ENCODE results near the gene CHRNA4. TPM values are rescaled to one million over a fixed set of nuclear protein-coding genes. Genes with fewer than 3 reads are reported as not detected.
A peak's percentile ranks its signal among the peaks of the same experiment; 100 is the strongest.

Gene CHRNA4
- total and polyA plus RNA-seq, 4 donors, result not detected

- no peak for ATAC-seq (ENCODE audit: low FRiP score)
- DNase-seq, result peak in 1 of 2 donors; percentile 17
- Histone ChIP-seq H3K9me3 (ENCODE audit: control insufficient read depth, low read length) (peaks cover 6% of the 10 kb centered on the region), H3K27ac (ENCODE audit: low read depth in 1 of 2, low read length in 2 of 2) (no peak overlapping the region), H3K27me3 (ENCODE audit: control insufficient read depth in 1 of 2, insufficient read depth in 2 of 2, low read length in 1 of 2) (no peaks in the 10 kb centered on the region), H3K4me1 (ENCODE audit: control insufficient read depth in 1 of 2, insufficient read depth in 2 of 2, low read length in 2 of 2) (no peaks in the 10 kb centered on the region), H3K4me3 (ENCODE audit: low read length in 2 of 2) (no peak overlapping the region), H3K36me3 (ENCODE audit: control insufficient read depth in 1 of 2, insufficient read depth in 2 of 2, low read length in 1 of 2) (no peaks in the 10 kb centered on the region)
- WGBS, 2 donors, result 75 to 80% methylated on average over 19 to 20 of the region's 20 CpGs
- intact Hi-C loops (cut with DNase I), result no loop called here
These were observed 33.0 kb downstream of the CHRNA4 start for GRCh38 chr20:63328026-63328700.

DNA sequence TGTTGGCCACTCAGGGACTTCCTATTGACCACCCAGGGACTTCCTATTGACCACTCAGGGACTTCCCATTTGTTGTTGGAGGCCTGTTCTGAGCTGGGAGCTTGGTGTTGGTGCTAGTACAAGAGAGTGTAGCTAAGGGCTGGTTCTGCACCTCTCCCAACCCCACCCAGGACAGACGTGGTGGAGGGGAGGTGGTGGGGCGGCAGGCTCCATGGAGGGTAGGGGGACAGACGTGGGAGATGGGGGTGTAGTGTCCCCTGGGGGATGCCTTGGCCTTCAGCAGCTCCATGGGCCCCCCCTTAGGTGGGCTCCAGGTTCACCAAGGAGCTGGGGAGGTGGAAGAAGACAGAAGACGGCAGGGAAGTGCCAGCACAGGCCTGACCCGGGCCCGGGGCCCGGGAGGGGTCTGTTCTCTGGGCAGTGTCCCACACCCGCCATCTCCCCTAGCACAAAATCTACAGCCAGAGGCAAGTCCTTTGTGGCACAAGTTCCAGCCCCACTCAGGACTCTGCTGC lies 33.9 kb downstream of the CHRNA4 start:
- Histone ChIP-seq H3K27ac (ENCODE audit: low read depth in 1 of 2, low read length in 2 of 2) (no peak overlapping the region), H3K27me3 (ENCODE audit: control insufficient read depth in 1 of 2, insufficient read depth in 2 of 2, low read length in 1 of 2) (no peaks in the 10 kb centered on the region), H3K36me3 (ENCODE audit: control insufficient read depth in 1 of 2, insufficient read depth in 2 of 2, low read length in 1 of 2) (no peaks in the 10 kb centered on the region), H3K4me1 (ENCODE audit: control insufficient read depth in 1 of 2, insufficient read depth in 2 of 2, low read length in 2 of 2) (no peaks in the 10 kb centered on the region), H3K4me3 (ENCODE audit: low read length in 2 of 2) (no peak overlapping the region), H3K9me3 (ENCODE audit: control insufficient read depth, low read length) (peaks cover 5% of the 10 kb centered on the region)
- WGBS, 2 donors, result 84 to 85% methylated on average over 7 to 8 of the region's 8 CpGs
- intact Hi-C loops (cut with DNase I), result no loop called here
- DNase-seq (peak in 1 of 2 donors; percentile 21), ATAC-seq (ENCODE audit: low FRiP score) (no peak)

DNA sequence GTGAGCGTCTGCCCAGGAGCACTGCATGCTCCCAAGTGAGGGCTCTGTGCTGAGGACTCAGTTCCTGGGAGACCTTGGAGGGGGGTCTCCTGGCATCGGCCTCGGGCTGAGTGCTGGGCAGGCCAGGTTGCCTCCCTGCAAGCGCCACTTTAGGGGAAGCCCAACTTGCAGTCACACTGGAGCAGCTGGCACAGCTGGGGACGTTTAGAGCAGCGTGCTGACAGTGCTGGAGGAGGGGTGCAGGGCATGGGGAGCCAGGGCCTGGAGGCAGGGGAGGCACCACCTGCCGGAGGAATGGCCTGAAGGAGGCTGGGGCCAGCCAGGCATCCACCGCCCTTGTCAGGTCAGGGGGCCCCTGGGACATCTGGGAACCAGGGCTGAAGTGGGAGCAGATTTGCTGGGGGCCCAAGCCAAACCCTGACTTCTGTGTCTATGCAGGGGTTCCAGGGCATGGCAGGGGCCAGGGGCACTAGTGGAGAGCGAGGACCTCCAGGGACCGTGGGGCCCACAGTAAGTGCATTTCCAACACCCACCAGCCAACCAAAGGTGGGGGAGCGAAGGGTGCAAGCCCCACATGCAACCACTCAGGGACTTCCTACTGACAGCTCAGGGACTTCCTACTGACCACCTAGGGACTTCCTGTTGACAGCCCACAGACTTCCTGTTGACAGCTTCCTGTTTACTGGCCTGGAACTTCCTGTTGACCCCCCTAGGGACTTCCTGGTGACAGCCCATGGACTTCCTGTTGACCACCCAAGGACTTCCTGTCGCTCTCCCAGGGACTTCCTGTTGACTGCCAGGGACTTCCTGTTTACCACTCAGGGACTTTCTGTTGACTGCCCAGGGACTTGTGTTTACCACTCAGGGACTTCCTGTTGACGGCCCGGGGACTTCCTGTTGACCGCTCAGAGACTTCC lies 34.6 kb downstream of the CHRNA4 start:
- no peaks in the 10 kb centered on the region for H3K36me3 ChIP-seq (ENCODE audit: control insufficient read depth in 1 of 2, insufficient read depth in 2 of 2, low read length in 1 of 2)
- no peak overlapping the region for H3K4me3 ChIP-seq (ENCODE audit: low read length in 2 of 2)
- H3K9me3 ChIP-seq (ENCODE audit: control insufficient read depth, low read length), result no peaks in the 10 kb centered on the region
- no peaks in the 10 kb centered on the region for H3K4me1 ChIP-seq (ENCODE audit: control insufficient read depth in 1 of 2, insufficient read depth in 2 of 2, low read length in 2 of 2)
- intact Hi-C loops (cut with DNase I), result no loop called here
- DNase-seq (peak in 1 of 2 donors; percentile 12), ATAC-seq (ENCODE audit: low FRiP score) (no peak)
- no peaks in the 10 kb centered on the region for H3K27me3 ChIP-seq (ENCODE audit: control insufficient read depth in 1 of 2, insufficient read depth in 2 of 2, low read length in 1 of 2)
- no peak overlapping the region for H3K27ac ChIP-seq (ENCODE audit: low read depth in 1 of 2, low read length in 2 of 2)
- WGBS, 2 donors, result 85% methylated on average over 15 of the region's 15 CpGs

- Histone ChIP-seq H3K27ac (ENCODE audit: low read depth in 1 of 2, low read length in 2 of 2) (no peak overlapping the region), H3K27me3 (ENCODE audit: control insufficient read depth in 1 of 2, insufficient read depth in 2 of 2, low read length in 1 of 2) (no peaks in the 10 kb centered on the region), H3K4me1 (ENCODE audit: control insufficient read depth in 1 of 2, insufficient read depth in 2 of 2, low read length in 2 of 2) (no peaks in the 10 kb centered on the region), H3K4me3 (ENCODE audit: low read length in 2 of 2) (no peak overlapping the region), H3K36me3 (ENCODE audit: control insufficient read depth in 1 of 2, insufficient read depth in 2 of 2, low read length in 1 of 2) (no peaks in the 10 kb centered on the region), H3K9me3 (ENCODE audit: control insufficient read depth, low read length) (no peaks in the 10 kb centered on the region)
- WGBS, 2 donors, result 78 to 82% methylated on average over 4 to 8 of the region's 8 CpGs
- ATAC-seq (ENCODE audit: low FRiP score) (no peak), DNase-seq (peak; percentile 34 to 62)
- intact Hi-C loops (cut with DNase I), result no loop called here
These were observed 35.4 kb downstream of the CHRNA4 start for GRCh38 chr20:63325554-63326313.

DNA sequence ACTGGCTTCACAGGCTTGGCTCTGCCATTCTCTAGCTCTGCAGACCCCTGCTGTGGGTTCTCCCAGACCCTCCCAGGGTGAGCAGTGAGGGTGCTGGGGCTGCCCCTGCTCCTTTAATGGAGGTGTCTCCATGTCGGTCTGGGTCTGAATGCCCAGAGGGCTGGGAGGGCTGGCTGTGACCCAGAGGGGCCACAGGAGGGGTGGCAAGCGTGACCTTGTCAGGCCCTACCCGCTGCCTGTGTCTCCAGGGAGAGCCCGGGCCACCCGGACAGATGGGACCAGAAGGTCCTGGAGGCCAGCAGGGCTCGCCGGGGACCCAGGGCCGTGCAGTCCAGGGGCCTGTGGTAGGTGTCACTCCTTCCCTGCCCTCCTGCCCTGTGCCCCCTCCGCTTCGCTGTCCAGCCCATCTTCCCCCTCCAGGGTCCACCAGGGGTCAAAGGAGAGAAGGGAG lies 36.1 kb downstream of the CHRNA4 start:
- ATAC-seq (ENCODE audit: low FRiP score), result no peak
- no peaks in the 10 kb centered on the region for H3K36me3 ChIP-seq (ENCODE audit: control insufficient read depth in 1 of 2, insufficient read depth in 2 of 2, low read length in 1 of 2)
- no peaks in the 10 kb centered on the region for H3K4me1 ChIP-seq (ENCODE audit: control insufficient read depth in 1 of 2, insufficient read depth in 2 of 2, low read length in 2 of 2)
- H3K27ac ChIP-seq (ENCODE audit: low read depth in 1 of 2, low read length in 2 of 2), result no peak overlapping the region
- WGBS, 2 donors, result 78 to 81% methylated on average over 7 to 10 of the region's 10 CpGs
- DNase-seq, result peak in 1 of 2 donors; percentile 34
- H3K27me3 ChIP-seq (ENCODE audit: control insufficient read depth in 1 of 2, insufficient read depth in 2 of 2, low read length in 1 of 2), result no peaks in the 10 kb centered on the region
- H3K9me3 ChIP-seq (ENCODE audit: control insufficient read depth, low read length), result no peaks in the 10 kb centered on the region
- H3K4me3 ChIP-seq (ENCODE audit: low read length in 2 of 2), result no peak overlapping the region
- intact Hi-C loops (cut with DNase I), result no loop called here

GRCh38 chr20:63323357-63323981 lies 37.7 kb downstream of the CHRNA4 start:
- Histone ChIP-seq H3K9me3 (ENCODE audit: control insufficient read depth, low read length) (no peaks in the 10 kb centered on the region), H3K4me3 (ENCODE audit: low read length in 2 of 2) (no peak overlapping the region), H3K36me3 (ENCODE audit: control insufficient read depth in 1 of 2, insufficient read depth in 2 of 2, low read length in 1 of 2) (no peaks in the 10 kb centered on the region), H3K27ac (ENCODE audit: low read depth in 1 of 2, low read length in 2 of 2) (no peak overlapping the region), H3K27me3 (ENCODE audit: control insufficient read depth in 1 of 2, insufficient read depth in 2 of 2, low read length in 1 of 2) (no peaks in the 10 kb centered on the region), H3K4me1 (ENCODE audit: control insufficient read depth in 1 of 2, insufficient read depth in 2 of 2, low read length in 2 of 2) (no peaks in the 10 kb centered on the region)
- 49 to 61% methylated on average over 18 of the region's 18 CpGs for WGBS, 2 donors
- intact Hi-C loops (cut with DNase I), result no loop called here
- DNase-seq, result no peak
- no peak for ATAC-seq (ENCODE audit: low FRiP score)

DNA sequence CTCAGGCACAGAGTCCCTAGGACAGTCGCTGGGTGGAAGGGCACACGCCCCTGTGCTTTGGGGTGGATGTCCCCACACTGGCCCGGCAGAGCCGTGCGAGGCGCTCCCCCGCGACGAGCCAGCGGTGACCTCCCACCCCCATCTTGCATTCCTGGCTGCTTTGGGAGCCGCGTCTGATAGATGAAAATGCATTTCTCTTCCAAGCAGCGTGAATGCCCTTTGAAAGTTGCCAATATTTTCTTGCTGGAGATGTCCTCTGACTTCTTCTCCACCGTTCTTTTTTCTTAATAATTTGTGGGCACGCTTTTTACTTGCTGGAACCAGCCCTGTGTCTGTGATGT lies 38.2 kb downstream of the CHRNA4 start:
- Histone ChIP-seq H3K36me3 (ENCODE audit: control insufficient read depth in 1 of 2, insufficient read depth in 2 of 2, low read length in 1 of 2) (no peaks in the 10 kb centered on the region), H3K27me3 (ENCODE audit: control insufficient read depth in 1 of 2, insufficient read depth in 2 of 2, low read length in 1 of 2) (no peaks in the 10 kb centered on the region), H3K4me3 (ENCODE audit: low read length in 2 of 2) (no peak overlapping the region), H3K27ac (ENCODE audit: low read depth in 1 of 2, low read length in 2 of 2) (no peak overlapping the region), H3K9me3 (ENCODE audit: control insufficient read depth, low read length) (no peaks in the 10 kb centered on the region), H3K4me1 (ENCODE audit: control insufficient read depth in 1 of 2, insufficient read depth in 2 of 2, low read length in 2 of 2) (no peaks in the 10 kb centered on the region)
- no peak for DNase-seq
- WGBS, 2 donors, result 13 to 25% methylated on average over 15 of the region's 15 CpGs
- intact Hi-C loops (cut with DNase I), result no loop called here
- no peak for ATAC-seq (ENCODE audit: low FRiP score)
